GM21825 (cell line): ENCODE results near the gene IL22RA1.

ENCODE experiments used
- ATAC-seq: cut with Tn5 transposase; IDR thresholded peaks from one replicate; pipeline ENCODE4 v1.9.1; 2021; ENCODE audit warnings: mild to moderate bottlenecking, moderate library complexity; ENCODE audit not compliant: unreplicated experiment

Gene IL22RA1

GRCh38 chr1:24138476-24139221, 4.3 kb downstream of the IL22RA1 start:
- no peak for ATAC-seq

GRCh38 chr1:24136956-24137539, 5.9 kb downstream of the IL22RA1 start:
- no peak for ATAC-seq

- no peak for ATAC-seq
Measured at GRCh38 chr1:24134376-24134775, 8.6 kb downstream of the IL22RA1 start.

GRCh38 chr1:24133819-24134218, 9.1 kb downstream of the IL22RA1 start:
- no peak for ATAC-seq

- ATAC-seq = no peak
Measured at GRCh38 chr1:24130385-24130784, 12.6 kb downstream of the IL22RA1 start.

GRCh38 chr1:24127801-24128363, 15.1 kb downstream of the IL22RA1 start:
- ATAC-seq = no peak

- ATAC-seq = no peak
Measured at GRCh38 chr1:24127134-24127800, 15.7 kb downstream of the IL22RA1 start.

- ATAC-seq = no peak
Measured at GRCh38 chr1:24126672-24127023, 16.3 kb downstream of the IL22RA1 start.

- no peak for ATAC-seq
Measured at GRCh38 chr1:24126018-24126671, 16.8 kb downstream of the IL22RA1 start.

GRCh38 chr1:24125456-24125855, 17.5 kb downstream of the IL22RA1 start:
- ATAC-seq = no peak

GRCh38 chr1:24124980-24125379, 18.0 kb downstream of the IL22RA1 start:
- ATAC-seq = no peak

GRCh38 chr1:24123611-24124010, 19.3 kb downstream of the IL22RA1 start:
- ATAC-seq = no peak

GRCh38 chr1:24122776-24123175, 20.2 kb downstream of the IL22RA1 start:
- ATAC-seq = no peak

- no peak for ATAC-seq
Measured at GRCh38 chr1:24121406-24121805, 21.5 kb downstream of the IL22RA1 start.

- ATAC-seq = no peak
Measured at GRCh38 chr1:24120965-24121364, 22.0 kb downstream of the IL22RA1 start.

GRCh38 chr1:24119859-24120756, 22.8 kb downstream of the IL22RA1 start:
- ATAC-seq = no peak

GRCh38 chr1:24119489-24119858, 23.5 kb downstream of the IL22RA1 start:
- ATAC-seq = no peak

GRCh38 chr1:24118410-24119242, 24.3 kb downstream of the IL22RA1 start:
- no peak for ATAC-seq

GRCh38 chr1:24117722-24118409, 25.1 kb downstream of the IL22RA1 start:
- no peak for ATAC-seq
